H1 (cell line): Measurements from ENCODE around the gene KDSR. TPM values are rescaled to one million over a fixed set of nuclear protein-coding genes. Genes with fewer than 3 reads are reported as not detected.
A peak's percentile ranks its signal among the peaks of the same experiment; 100 is the strongest.

Experiments used
- CTCF ChIA-PET: fragments of 300-600 bp; sonication (Branson Sonifier 250); formaldehyde crosslinking; loops from one replicate; lab custom pipeline; 2021; ENCODE audit not compliant: partially characterized antibody; lab: Charles Lee
- POLR2A ChIA-PET: fragments of 300-600 bp; sonication (Branson Sonifier 250); formaldehyde crosslinking; loops from one replicate; lab custom pipeline; 2021; ENCODE audit warnings: inconsistent platforms; ENCODE audit not compliant: partially characterized antibody; lab: Charles Lee
- DNase-seq, 2 experiments: peaks; one replicate each; pipeline versions ENCODE4 v3.0.0 to v3.0.0-alpha.2; 2010 to 2022; ENCODE audit warnings: low spot score in 2 of 2, low read depth in 1 of 2, mixed read lengths in 1 of 2
- FAIRE-seq: peaks from 2 replicates; lab custom pipeline; 2011; peaks lifted over from hg19 to GRCh38; lab: Jason Lieb, UNC
- H2AFZ ChIP-seq: 2 replicates; pipeline ENCODE4 v1.8.1; 2012; ENCODE audit warnings: low read length, inconsistent platforms
- H2AK5ac ChIP-seq: 2 replicates; pipeline ENCODE4 v1.6.1; 2013; ENCODE audit warnings: low read depth, low read length
- H2BK120ac ChIP-seq: replicated peaks from 2 replicates; pipeline ENCODE3; 2013; ENCODE audit warnings: low read depth, low read length, inconsistent platforms
- H2BK12ac ChIP-seq: 2 replicates; pipeline ENCODE4 v1.6.1; 2013; ENCODE audit warnings: low read depth, low read length
- H2BK15ac ChIP-seq: 2 replicates; pipeline ENCODE4 v1.6.1; 2013; ENCODE audit warnings: low read length
- H2BK20ac ChIP-seq: 2 replicates; pipeline ENCODE4 v1.6.1; 2013; ENCODE audit warnings: low read length
- H2BK5ac ChIP-seq: 2 replicates; pipeline ENCODE4 v1.6.1; 2013; ENCODE audit warnings: low read depth, low read length
- H3K14ac ChIP-seq: 2 replicates; pipeline ENCODE4 v1.6.1; 2013; ENCODE audit warnings: inconsistent platforms; ENCODE audit not compliant: insufficient read length
- H3K18ac ChIP-seq: 2 replicates; pipeline ENCODE4 v1.6.1; 2013; ENCODE audit warnings: low read length; ENCODE audit errors: extremely low read depth
- H3K23ac ChIP-seq: 2 replicates; pipeline ENCODE4 v1.6.1; 2013; ENCODE audit warnings: inconsistent platforms; ENCODE audit not compliant: insufficient read length
- H3K23me2 ChIP-seq: 2 replicates; pipeline ENCODE4 v1.6.1; 2013; ENCODE audit warnings: low read depth, low read length
- H3K27ac ChIP-seq: 2 replicates; pipeline ENCODE4 v1.6.1; 2011; ENCODE audit warnings: low read depth, low read length, inconsistent platforms
- H3K27me3 ChIP-seq, 4 experiments: replicated peaks in 1 of 4; 1 replicate in 1 of 4; 2 replicates in 3 of 4; pipeline versions ENCODE4 v1.6.1 to v1.8.1; 2011 to 2013; ENCODE audit warnings: low read length in 3 of 4, mild to moderate bottlenecking in 3 of 4, inconsistent platforms in 2 of 4, mixed read lengths in 2 of 4, moderate library complexity in 1 of 4; ENCODE audit not compliant: control insufficient read depth in 3 of 4, insufficient read depth in 3 of 4; ENCODE audit errors: extremely low read depth in 1 of 4
- H3K36me3 ChIP-seq, 4 experiments: 2 replicates each; pipeline versions ENCODE4 v1.6.1 to v1.8.1; 2011 to 2013; ENCODE audit warnings: mild to moderate bottlenecking in 4 of 4, low read length in 3 of 4, moderate library complexity in 2 of 4, control low read depth in 1 of 4, inconsistent platforms in 1 of 4; ENCODE audit not compliant: insufficient read depth in 4 of 4, control insufficient read depth in 2 of 4
- H3K4ac ChIP-seq: replicated peaks from 2 replicates; pipeline ENCODE3; 2013; ENCODE audit warnings: low read length, low read depth, mixed read lengths, inconsistent platforms; ENCODE audit not compliant: insufficient read length
- H3K4me1 ChIP-seq, 4 experiments: replicated peaks in 1 of 4; 1 replicate in 1 of 4; 2 replicates in 3 of 4; pipeline versions ENCODE4 v1.6.1 to v1.8.1; 2011 to 2013; ENCODE audit warnings: low read length in 3 of 4, inconsistent platforms in 2 of 4, mixed read lengths in 1 of 4; ENCODE audit not compliant: insufficient read depth in 4 of 4, control insufficient read depth in 3 of 4
- H3K4me2 ChIP-seq, 2 experiments: 2 replicates each; pipeline versions ENCODE4 v1.6.1 to v1.8.1; 2011 to 2013; ENCODE audit warnings: low read depth in 2 of 2, low read length in 2 of 2, control low read depth in 1 of 2, inconsistent platforms in 1 of 2, mild to moderate bottlenecking in 1 of 2; ENCODE audit not compliant: insufficient read depth in 1 of 2
- H3K4me3 ChIP-seq, 4 experiments: fragments of 200-600, 300-600 bp in 1 of 4; sonication (generic), shearing (Covaris generic), sonication (Bioruptor Twin) in 1 of 4; 2 replicates each; pipeline versions ENCODE4 v1.5.1 to v1.8.1; 2011 to 2016; ENCODE audit warnings: low read length in 4 of 4, low read depth in 3 of 4, control low read depth in 2 of 4, inconsistent platforms in 2 of 4, mild to moderate bottlenecking in 2 of 4, mixed read lengths in 1 of 4, moderate library complexity in 1 of 4; ENCODE audit not compliant: insufficient read depth in 2 of 4; ENCODE audit errors: extremely low read depth in 1 of 4
- H3K56ac ChIP-seq: replicated peaks from 2 replicates; pipeline ENCODE3; 2013; ENCODE audit warnings: low read depth, mild to moderate bottlenecking, mixed read lengths, low read length, inconsistent platforms; ENCODE audit not compliant: insufficient read length
- H3K79me1 ChIP-seq: 2 replicates; pipeline ENCODE4 v1.6.1; 2013; ENCODE audit warnings: low read depth, low read length, control low read depth
- H3K79me2 ChIP-seq, 2 experiments: 2 replicates each; pipeline versions ENCODE4 v1.6.1 to v1.8.1; 2012 to 2013; ENCODE audit warnings: low read length in 2 of 2, mild to moderate bottlenecking in 2 of 2, inconsistent platforms in 1 of 2; ENCODE audit not compliant: insufficient read depth in 2 of 2, control insufficient read depth in 1 of 2
- H3K9ac ChIP-seq, 4 experiments: replicated peaks in 1 of 4; 1 replicate in 1 of 4; 2 replicates in 3 of 4; pipeline versions ENCODE4 v1.6.1 to v1.8.1; 2011 to 2013; ENCODE audit warnings: low read depth in 3 of 4, low read length in 3 of 4, control low read depth in 2 of 4, mild to moderate bottlenecking in 2 of 4, moderate library complexity in 2 of 4, inconsistent platforms in 1 of 4; ENCODE audit errors: extremely low read depth in 1 of 4
- H3K9me3 ChIP-seq, 2 experiments: 2 replicates each; pipeline versions ENCODE4 v1.6.1 to v1.8.1; 2012 to 2013; ENCODE audit warnings: mild to moderate bottlenecking in 2 of 2, moderate library complexity in 2 of 2, control low read depth in 1 of 2, inconsistent platforms in 1 of 2, low read depth in 1 of 2, low read length in 1 of 2, mixed read lengths in 1 of 2; ENCODE audit not compliant: insufficient read depth in 2 of 2
- H4K20me1 ChIP-seq, 2 experiments: replicated peaks in 1 of 2; 2 replicates each; pipeline versions ENCODE3 to v1.8.1; 2011 to 2013; ENCODE audit warnings: inconsistent platforms in 2 of 2, low read length in 2 of 2, mild to moderate bottlenecking in 1 of 2; ENCODE audit not compliant: insufficient read depth in 2 of 2, control insufficient read depth in 1 of 2
- H4K5ac ChIP-seq: 2 replicates; pipeline ENCODE4 v1.6.1; 2013; ENCODE audit warnings: low read length, low read depth, mixed read lengths, inconsistent platforms; ENCODE audit not compliant: insufficient read length
- H4K8ac ChIP-seq: 2 replicates; pipeline ENCODE4 v1.8.0; 2013; ENCODE audit warnings: mild to moderate bottlenecking, moderate library complexity, low read length, inconsistent platforms; ENCODE audit not compliant: insufficient read depth; ENCODE audit errors: extremely low read depth
- H4K91ac ChIP-seq: replicated peaks from 2 replicates; pipeline ENCODE3; 2013; ENCODE audit warnings: low read length, mixed read lengths, inconsistent platforms; ENCODE audit not compliant: insufficient read length
- CHD1 ChIP-seq: IDR thresholded peaks from 2 replicates; pipeline ENCODE4 v1.6.1; 2012; ENCODE audit warnings: low read depth, low read length, improper control_type of control experiment
- KDM4A ChIP-seq: IDR thresholded peaks from one replicate; pipeline ENCODE4 v1.7.1; 2012; ENCODE audit warnings: low read depth, mild to moderate bottlenecking, moderate library complexity, low read length, inconsistent platforms; ENCODE audit not compliant: severe bottlenecking
- POU5F1 ChIP-seq: IDR thresholded peaks from 2 replicates; pipeline ENCODE4 v1.6.1; 2011; ENCODE audit warnings: low read depth, mild to moderate bottlenecking, low read length, moderate library complexity
- SRF ChIP-seq: IDR thresholded peaks from 2 replicates; pipeline ENCODE4 v1.6.1; 2011; ENCODE audit warnings: mild to moderate bottlenecking, low read depth, low read length, moderate library complexity
- TBP ChIP-seq: IDR thresholded peaks from 2 replicates; pipeline ENCODE4 v1.6.1; 2011; ENCODE audit warnings: low read depth, low read length, improper control_type of control experiment
- WGBS, 2 experiments: shearing (Covaris generic) in 1 of 2; methylation state at CpG; one replicate each; pipeline versions ENCODE4 v1.1.6 to v1.1.7; 2013 to 2015; ENCODE audit warnings: low lambda C conversion rate in 2 of 2, mixed read lengths in 2 of 2, inconsistent platforms in 1 of 2, low coverage in 1 of 2, missing lambda C conversion rate in 1 of 2; ENCODE audit not compliant: insufficient replicate concordance in 2 of 2, insufficient coverage in 1 of 2, insufficient read length in 1 of 2; ENCODE audit errors: extremely low coverage in 1 of 2, missing lambda C conversion rate in 1 of 2; 5-methylcytosine and 5-hydroxymethylcytosine counted together
- polyA plus RNA-seq, 7 experiments: library from polyadenylated mRNA; depleted of rRNA in 3 of 7; stranded (reverse) in 5 of 7; unstranded in 2 of 7; fragments of >200 nt in 5 of 7; fragments of 200-250 nt in 2 of 7; gene quantifications; 1 replicate in 5 of 7; 2 replicates in 1 of 7; 4 replicates in 1 of 7; pipeline versions ENCODE4 v1.2.1 to v1.2.3, GENCODE V29; 2011 to 2013; ENCODE audit warnings: missing spikeins in 2 of 7, mixed read lengths in 2 of 7
- total RNA-seq: library from RNA; stranded (reverse); fragmentation: NEBNext Ultra II Directional; extraction: Animal tissue kit (Norgen Biotek cat#: 25700); gene quantifications from 2 replicates; pipeline ENCODE4 v1.2.1, GENCODE V29; 2021
- TF ChIP-seq, protein P1 (sequence below): IDR thresholded peaks from 2 replicates; pipeline ENCODE4 v1.6.1; 2012; ENCODE audit warnings: inconsistent platforms

Gene KDSR
- total and polyA plus RNA-seq, 2 of the 8 experiments (the other 6 are each of a cell fraction or from before 2014, with no cell fraction given): 12.4 to 50.5 TPM

DNA sequence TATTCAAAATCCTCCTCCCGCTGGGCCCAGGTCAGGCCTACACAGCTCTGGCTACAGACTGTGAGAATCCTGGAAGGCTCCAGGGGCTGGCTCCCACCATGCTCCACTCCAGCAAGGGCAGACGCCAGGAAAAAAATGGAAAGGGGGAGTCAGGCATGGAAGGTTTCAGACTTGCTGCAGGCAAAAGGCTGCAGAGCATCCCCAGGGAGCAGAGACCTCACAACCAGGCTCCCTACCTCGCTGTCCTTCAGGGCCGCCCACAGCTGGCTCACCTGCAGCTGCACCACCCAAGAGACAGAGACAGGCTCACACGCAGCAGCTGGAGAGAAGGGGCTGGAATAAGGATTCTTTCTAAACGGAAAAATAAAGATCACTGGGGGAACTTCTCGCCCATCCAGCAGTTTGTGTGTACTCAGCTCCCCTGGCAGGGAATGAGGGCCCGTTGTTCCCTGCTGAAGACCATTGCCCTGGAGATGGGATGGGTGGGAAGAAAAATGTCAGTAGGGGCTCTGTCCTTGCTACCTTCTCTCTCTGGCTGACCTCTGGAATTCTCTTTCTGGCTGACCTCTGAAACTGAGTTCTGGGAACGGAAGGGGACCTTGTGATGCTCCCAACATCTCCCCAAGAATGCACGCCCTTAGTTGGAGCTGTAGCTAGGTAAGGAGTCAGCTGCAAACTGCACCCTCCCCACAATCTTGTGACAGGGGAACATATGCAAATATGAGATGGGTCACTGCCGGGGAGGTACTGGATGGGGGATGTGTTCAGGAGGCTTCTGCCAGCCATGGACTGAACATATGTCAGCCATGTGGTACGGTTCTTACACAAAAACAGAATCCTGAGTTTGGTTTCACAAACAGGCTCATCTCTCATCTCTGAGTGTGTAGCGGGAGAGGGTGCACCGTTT lies 81.9 kb downstream of the KDSR start:
- no peak overlapping the region for H2BK20ac ChIP-seq
- no peak overlapping the region for H2AK5ac ChIP-seq
- no peak overlapping the region for H3K27ac ChIP-seq
- no peak for FAIRE-seq
- ChIA-PET POLR2A (no interaction called here), CTCF (interaction anchor here (1.0 to 1.3 kb wide), 3 partner anchors 19 to 153 kb away, joined by 3 to 4 read pairs (median 4); no protein-coding TSS in a partner anchor)
- no peaks in the 10 kb centered on the region for H3K9me3 ChIP-seq
- no peaks in the 10 kb centered on the region for H3K79me2 ChIP-seq
- peaks cover 0 to 2% (median 0%) of the 10 kb centered on the region in 4 experiments; a peak in 2 of 7 replicates for H3K4me1 ChIP-seq
- TF ChIP-seq TBP: no peak
- TF ChIP-seq CHD1: no peak
- TF ChIP-seq, protein P1, sequence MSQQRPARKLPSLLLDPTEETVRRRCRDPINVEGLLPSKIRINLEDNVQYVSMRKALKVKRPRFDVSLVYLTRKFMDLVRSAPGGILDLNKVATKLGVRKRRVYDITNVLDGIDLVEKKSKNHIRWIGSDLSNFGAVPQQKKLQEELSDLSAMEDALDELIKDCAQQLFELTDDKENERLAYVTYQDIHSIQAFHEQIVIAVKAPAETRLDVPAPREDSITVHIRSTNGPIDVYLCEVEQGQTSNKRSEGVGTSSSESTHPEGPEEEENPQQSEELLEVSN: no peak
- TF ChIP-seq POU5F1: no peak
- TF ChIP-seq KDM4A: no peak
- TF ChIP-seq SRF: no peak
- TF ChIP-seq, all 59 proteins: peak for 0
- Histone ChIP-seq H3K4me3 (no peak overlapping the region), H4K5ac (no peak overlapping the region), H2BK120ac (no peak overlapping the region), H3K79me1 (no peaks in the 10 kb centered on the region), H3K23ac (no peak overlapping the region), H3K56ac (no peak overlapping the region), H3K4ac (no peak overlapping the region), H2AFZ (no peak overlapping the region), H3K9ac (no peak overlapping the region), H3K36me3 (no peaks in the 10 kb centered on the region), H2BK5ac (no peak overlapping the region), H3K18ac (no peak overlapping the region), H4K91ac (no peak overlapping the region), H4K8ac (peak overlapping the region; percentile 15; the same call in 1 of the 2 replicates), H2BK12ac (no peak overlapping the region), H4K20me1 (no peaks in the 10 kb centered on the region), H2BK15ac (0 out of 2 replicates have a peak overlapping the region, but pooled peaks have one; percentile 61), H3K23me2 (no peaks in the 10 kb centered on the region), H3K14ac (no peak overlapping the region), H3K4me2 (no peak overlapping the region), H3K27me3 (no peaks in the 10 kb centered on the region)
- 89% methylated on average over 14 of the region's 14 CpGs; no CpG with 5 or more reads in 1 of the 2 experiments for WGBS, 2 experiments
- peak in 1 of 2 experiments; percentile 40 for DNase-seq
